ENCODE data around the gene RIT1.
"Not testable (repeated sequence)": the region's sequence is repeated elsewhere in the genome, so short reads cannot be mapped to it uniquely, and the experiment has no call there.

The RIT1 gene

DNA sequence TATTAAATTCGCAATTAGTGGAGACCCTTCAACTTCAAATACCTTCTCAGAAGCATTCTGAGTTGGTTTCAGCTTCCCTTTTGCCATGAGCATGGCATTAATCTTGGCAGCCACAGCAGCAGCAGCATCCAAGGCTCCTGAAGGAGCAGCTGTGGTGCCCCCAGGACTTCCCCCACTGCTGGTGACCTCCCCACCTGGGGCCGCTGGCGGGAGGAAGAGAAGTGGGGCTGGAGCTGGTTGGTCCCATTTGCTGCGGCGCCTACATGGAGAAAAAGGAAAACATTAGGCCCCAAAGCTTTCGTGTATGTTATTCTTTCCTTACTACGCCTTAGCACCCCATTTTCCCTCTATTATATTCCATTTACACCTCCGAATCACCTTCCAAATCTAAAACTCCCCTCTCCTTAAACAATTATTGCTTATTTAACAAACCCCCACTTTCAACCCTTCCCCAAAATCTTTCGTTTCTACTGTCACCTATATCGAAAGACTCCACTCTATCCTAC is 22.5 kb upstream of the RIT1 start:
- DNase-seq: no peak

DNA sequence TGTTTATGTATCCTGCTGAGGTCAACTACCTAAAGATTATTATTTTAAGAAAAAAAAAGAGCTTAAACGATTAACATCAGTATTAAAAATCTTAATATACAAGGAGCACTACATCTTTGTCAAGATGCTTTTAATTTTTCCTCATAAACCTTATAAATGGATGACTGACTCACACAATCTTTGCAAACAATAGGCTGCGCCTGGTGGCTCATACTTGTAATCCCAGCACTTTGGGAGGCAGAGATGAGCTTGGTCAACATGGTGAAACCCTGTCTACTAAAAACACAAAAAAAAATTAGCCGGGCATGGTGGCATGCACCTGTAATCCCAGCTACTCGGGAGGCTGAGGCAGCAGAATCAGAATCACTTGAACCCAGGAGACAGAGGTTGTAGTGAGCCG is 21.3 kb upstream of the RIT1 start:
- DNase-seq: no peak

DNA sequence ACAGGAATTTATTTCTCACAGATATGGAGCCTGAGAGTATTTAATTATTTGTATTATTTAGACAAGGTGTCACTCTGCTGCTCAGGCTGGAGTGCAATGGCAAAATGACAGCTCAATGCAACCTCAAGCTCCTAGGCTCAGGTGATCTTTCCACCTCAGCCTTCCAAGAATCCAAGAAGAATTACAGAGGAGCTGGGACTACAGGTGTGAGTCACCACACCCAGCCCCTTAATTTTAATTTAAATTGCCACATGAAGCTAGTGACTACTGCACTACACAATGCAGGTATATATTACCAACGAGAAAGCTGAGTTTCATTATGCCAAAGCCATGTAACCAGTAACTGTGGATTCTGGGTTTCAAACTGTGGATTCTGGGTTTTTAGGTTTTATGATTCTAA is 20.9 kb upstream of the RIT1 start:
- no peak for DNase-seq

DNA sequence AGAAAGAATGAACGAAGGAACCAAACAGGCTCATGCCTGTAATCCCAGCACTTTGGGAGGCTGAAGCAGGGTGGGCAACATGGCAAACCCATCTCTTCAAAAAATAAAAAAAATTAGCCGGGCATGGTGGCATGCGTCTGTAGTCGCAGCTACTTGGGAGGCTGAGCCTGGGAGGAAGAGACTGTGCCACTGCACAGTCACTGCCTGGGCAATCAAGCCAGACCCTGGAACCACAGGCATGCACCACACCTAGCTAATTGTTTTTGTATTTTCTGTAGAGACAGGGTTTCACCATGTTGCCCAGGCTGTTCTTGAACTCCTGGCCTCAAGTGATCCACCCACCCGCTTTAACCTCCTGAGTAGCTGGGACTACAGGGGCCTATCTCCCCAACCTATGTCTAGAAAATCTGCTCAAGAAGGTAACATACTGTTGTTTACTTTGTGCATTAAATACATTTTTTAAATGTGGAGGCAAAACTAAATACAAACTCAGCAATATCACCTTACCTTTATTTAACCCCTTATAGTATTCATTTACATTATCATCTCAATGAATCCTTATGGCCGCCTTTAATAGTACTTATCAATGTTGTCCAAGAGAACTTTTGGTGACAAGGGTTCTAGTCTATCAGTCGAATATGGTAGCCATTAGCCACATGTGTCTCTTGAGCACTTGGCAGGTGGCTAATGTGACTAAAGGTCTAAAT is 20.3 kb upstream of the RIT1 start:
- no peak for DNase-seq

DNA sequence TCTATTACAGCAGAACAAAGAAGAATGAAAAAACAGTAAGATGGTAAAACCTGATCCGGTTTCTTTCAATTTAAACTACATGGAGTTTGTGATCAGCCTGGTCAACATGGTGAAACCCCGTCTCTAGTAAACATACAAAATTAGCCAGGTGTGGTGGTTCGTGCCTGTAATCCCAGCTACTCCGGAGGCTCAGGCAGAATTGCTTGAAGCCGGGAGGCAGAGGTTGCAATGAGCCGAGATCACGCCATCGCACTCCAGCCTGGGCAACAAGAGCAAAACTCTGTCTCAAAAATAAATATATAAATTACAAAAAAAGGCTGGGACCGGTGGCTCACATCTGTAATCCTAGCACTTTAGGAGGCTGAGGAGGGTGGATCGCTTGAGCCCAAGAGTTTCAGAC is 19.6 kb upstream of the RIT1 start:
- DNase-seq: not testable (repeated sequence)

DNA sequence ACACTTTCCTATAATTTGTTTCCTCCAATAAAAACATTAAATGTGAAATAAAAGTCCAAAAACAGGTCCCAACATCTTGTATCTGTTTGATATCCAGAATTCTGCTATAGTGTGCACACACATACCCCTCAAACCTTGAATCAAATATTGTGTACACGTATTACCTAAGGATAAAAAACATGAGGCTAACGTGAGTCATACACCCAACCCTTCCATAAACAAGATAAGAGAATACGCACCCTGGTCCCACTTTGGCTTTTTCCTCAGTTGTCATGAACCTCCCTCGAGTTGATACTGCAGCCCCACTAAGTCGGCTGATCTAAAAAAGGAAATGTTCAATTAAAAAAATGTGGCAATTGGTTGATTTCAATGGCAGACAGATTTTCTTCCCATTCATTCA is 17.9 kb upstream of the RIT1 start:
- no peak for DNase-seq

DNA sequence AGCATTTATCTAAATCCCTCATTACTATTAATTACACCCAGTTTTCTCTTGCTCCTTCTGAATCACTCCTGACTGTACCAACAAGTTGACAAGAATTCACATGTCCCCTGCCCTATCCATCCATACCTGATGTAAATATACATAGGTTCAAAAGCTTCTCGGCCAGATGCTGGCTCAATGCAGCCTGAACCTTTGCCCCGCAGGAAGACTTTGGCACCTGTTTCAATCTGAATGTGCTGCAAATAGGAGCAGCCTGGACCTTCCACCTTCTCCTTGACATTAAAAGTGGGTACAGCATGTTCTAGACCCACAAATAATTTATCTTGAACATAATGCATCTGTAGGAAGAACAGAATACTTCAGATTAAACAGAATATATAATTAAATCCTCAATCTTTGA is 14.4 kb upstream of the RIT1 start:
- DNase-seq: no peak

DNA sequence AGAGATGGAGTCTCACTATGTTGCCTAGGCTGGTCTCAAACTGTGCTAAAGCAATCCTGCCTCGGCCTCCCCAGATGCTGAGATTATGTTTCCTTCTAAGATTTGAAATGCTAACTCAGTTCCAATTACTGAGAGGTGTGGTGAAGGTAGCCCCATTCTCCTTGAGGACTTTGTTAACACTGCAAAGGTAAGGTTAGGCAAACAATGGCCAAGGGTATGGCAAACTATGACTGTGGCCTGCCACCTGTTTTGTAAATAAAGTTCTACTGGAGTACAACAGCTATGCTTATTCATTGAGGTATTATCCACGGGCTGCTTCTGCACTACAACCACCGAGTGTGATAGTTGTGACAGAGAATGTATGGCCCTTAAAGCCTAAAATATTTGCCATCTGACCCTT is 9.6 kb upstream of the RIT1 start:
- DNase-seq: no peak

DNA sequence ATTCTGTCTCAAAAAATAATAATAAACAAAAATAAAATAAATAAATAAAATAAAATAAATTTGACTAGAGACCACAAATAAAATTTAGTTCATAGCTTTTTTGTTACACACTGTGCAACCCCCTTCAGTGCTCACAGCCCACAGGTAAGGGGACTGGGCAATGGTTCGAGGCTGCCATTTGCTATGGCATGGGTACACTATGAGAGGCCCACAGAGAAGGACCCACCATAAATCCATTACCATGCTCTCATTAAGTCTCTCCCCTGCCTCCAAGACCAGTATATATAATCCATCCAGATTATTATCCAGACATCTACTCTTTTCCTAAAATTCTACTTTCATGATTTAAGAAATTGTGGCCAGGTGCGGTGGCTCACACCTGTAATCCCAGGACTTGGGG is 8.7 kb upstream of the RIT1 start:
- DNase-seq: no peak

DNA sequence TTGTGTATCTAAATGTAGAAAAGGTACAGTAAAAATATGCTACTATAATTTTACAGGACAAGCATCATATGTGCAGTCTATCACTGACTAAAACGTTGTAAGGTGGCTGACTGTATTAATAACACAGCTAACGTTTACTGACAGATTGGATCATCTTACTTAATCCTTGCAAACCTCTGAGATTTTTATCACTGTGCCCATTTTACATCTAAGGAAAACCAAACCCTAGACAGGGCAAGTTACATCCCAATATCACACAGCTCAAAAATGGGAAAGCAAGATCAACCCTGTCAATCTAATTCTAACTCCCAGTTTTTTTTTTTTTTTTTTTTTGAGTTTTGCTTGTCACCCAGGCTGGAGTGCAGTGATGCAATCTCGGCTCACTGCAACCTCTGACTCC is 7.5 kb upstream of the RIT1 start:
- DNase-seq: no peak

DNA sequence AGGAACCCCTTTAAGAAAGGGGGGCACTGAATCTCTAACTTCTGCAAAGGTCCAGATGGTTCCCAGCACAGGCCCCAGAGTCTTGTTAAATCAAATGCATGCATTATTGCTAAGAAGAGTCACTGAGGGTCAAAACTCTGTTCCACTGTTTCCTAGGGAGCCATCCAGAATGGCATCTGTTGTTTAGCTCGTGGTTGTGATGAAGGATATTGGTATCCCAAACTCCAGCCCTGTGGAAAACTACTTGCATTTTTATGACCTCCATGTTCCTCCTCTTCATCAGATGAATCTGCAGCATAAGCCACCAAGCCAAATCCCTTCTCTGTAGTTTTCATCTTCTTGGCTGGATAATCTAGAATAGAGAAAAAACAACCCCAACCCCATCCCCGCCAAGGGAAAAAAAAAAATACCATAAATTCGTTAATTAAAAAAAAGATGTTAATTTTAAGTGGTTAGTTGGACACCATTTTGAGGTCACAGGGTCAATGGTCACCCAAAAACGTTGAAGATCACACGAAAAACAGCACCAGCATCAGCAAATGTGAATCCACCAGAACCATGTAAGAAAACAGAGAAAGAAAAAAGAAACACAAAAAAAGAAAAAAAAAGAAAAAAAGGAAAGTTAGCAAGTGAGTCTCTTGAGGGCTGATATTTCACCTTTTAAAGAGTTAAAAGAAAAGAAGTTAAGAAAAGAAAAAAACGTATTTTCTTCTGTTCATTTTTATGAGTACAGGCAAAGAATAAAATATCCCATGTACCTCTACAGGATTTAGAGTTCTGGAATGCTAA is 3.0 kb upstream of the RIT1 start:
- peak; percentile 39 for DNase-seq

DNA sequence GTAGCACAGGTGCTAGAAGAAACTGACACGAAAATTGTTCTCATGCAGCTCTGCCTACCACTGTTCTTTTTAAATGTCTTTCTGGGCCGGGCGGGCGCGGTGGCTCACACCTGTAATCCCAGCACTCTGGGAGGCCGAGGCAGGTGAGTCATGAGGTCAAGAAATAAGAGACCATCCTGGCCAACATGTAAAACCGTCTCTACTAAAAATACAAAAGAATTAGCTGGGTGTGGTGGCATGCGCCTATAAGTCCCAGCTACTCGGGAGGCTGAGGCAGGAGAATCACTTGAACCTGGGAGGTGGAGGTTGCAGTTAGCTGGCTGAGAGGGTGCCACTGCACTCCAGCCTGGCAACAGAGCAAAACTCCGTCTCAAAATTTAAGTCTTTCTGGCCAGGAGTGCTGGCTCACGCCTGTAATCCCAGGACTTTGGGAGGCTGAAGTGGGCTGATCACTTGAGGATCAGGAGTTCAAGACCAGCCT is 947 bp upstream of the RIT1 start:
- no peak for DNase-seq

DNA sequence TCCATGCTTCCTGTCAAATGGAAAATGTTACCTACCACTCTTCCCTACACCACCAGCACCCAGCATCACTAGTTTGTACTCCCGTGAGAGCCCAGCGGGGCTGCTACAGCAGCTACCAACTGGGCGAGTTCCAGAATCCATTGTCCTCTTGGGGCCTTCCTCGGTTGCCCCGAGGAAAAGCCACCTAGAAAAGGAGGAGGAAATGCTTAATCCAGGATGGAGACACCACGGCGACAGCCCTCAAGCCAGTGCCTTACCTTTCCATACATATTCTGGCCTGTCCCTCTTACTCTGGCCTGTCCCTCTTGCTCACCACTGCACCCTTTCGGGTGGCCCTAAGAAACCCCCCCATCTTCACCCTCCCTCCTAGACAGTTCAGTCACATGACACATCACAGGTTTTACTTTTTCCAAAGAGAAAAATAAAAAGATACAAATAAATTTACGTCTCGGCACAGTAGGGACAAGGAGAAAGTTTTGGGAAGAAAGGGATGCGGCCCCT is 478 bp downstream of the RIT1 start:
- DNase-seq: peak; percentile 40

DNA sequence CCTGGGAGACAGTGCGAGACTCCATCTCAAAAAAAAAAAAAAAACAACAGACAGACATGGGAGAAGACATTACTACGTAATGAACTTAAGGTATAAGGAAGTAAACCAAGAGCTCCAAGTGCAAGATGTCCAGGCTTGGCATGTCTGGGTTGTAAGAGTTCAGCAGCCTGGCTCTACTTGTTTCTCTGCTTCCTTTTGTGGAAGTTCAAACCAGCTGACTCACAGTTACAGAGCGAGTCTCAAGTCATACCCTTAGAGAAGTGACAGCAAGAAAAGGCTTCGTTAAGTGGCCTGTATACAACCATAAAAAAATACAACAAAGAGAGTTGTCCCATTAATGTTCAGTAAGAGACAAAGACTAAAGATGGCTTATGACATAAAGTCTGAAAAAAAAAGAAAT is 1.3 kb downstream of the RIT1 start:
- peak; percentile 27 for DNase-seq

DNA sequence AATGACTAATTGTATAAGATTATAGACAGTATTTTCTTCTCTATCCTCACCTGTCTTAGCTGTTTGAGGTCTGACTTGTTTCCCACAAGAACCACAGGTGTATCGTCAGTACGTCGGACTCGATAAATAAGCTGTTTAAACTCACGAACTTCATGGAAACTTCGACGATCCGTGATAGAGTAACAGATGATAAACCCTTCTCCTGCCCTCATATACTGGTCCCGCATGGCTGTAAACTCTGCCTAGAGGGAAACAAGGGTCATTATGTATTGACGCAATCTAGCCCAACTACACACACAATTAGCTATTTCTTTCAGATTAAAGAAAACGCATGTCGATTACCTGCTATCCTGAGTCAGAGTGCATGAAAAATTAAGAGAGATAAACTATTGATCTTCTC is 6.9 kb downstream of the RIT1 start:
- DNase-seq: no peak

DNA sequence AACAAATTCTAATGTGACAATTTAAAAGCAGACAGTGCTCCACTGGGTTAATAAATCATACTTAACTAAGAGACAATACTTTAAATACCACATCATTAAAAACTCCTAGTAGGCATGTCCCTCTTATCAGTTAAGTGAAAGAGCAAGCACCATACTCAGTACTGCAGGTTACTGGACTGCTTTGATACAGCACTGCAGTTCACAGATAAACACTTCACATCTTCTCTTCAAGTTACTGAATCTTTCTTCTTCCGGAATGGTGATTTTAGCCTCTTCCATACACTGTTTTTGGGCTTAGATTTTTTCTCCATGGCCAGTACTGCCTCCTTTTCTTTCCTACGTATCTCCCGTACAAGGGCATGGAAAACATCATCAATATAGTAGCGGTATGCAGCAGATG is 11.0 kb downstream of the RIT1 start:
- no peak for DNase-seq

DNA sequence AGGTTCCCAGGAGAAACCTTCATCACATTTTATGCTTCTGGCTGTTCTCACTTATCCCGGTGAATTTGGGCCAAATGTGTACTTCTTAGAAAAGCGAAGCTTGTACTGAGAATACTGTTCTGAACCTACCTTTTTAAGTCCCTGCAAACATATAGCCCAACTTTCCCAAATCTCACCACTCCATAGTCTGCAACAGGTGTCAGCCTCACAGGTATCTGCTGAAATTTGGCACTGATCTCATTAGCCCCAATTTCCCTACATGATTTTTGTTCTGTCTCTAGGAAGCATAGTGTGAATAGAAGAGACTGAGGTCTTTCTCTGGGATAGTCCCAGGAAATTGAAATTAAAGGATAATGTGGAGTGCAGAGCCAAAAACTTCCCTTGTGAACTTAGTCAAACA is 11.5 kb downstream of the RIT1 start:
- DNase-seq: no peak

DNA sequence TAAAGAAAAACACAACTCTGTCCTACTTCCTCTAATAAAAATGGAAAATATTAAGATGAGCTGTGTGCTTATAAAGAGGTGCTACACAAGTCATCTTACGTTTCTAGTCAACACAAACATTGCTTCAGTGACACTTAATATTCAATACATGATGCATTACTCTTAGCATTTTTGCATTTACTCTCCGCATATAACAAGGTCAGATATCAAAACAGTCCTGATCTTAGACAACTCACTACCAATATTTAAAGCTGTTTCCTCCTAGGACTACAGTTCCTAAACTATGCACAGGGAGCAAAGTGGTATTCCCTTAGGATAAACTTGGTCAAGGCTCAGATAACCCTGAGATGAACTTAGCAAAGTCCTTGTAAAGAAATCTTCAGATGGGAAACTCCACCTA is 12.3 kb downstream of the RIT1 start:
- DNase-seq: no peak

DNA sequence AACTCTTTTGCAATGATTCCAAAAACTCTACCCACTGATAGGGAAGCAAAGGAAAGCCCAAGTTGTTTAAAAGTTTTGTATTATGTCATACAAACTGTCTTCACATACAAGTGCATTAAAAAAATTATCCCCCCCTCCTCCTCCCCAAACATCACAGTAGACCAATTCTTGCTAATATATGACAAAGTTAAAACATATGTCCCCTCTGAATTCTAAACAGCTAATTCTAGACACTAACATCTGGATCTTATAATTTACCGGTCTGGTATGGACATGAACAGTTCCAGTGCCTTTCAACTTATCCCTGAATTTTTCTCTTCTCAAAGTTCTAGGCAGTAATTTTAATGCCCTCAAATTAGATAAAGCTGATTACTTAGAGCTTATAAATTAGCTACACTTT is 13.4 kb downstream of the RIT1 start:
- peak; percentile 34 for DNase-seq

DNA sequence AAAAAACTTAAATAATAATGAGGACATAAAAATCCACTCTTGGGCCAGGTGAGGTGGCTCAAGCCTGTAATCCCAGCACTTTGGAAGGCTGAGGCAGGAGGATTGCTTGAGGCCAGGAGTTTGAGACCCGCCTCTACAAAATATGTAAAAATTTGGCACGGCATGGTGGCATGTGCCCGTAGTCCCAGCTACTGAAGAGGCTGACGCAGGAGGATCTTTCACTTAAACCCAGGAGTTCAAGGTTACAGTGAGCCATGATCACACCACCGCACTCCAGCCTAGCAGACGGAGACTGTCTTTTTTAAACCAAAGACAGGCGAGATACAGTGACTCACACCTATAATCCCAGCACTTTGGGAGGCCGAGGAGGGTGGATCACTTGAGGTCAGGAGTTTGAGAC is 14.7 kb downstream of the RIT1 start:
- not testable (repeated sequence) for DNase-seq

DNA sequence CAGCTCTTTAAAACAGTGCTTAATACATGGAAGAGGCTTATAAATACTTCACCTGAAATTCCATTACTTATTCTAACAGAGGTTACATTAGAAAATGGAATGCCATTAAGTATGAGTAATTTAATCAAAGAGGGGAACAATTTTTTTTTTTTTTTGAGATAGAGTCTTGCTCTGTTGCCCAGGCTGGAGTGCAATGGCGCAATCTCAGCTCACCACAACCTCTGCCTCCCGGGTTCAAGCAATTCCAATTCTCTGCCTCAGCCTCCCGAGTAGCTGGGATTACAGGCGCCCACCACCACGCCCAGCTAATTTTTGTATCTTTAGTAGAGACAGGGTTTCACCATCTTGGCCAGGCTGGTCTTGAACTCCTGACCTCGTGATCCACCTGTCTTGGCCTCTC is 15.5 kb downstream of the RIT1 start:
- DNase-seq: not testable (repeated sequence)

DNA sequence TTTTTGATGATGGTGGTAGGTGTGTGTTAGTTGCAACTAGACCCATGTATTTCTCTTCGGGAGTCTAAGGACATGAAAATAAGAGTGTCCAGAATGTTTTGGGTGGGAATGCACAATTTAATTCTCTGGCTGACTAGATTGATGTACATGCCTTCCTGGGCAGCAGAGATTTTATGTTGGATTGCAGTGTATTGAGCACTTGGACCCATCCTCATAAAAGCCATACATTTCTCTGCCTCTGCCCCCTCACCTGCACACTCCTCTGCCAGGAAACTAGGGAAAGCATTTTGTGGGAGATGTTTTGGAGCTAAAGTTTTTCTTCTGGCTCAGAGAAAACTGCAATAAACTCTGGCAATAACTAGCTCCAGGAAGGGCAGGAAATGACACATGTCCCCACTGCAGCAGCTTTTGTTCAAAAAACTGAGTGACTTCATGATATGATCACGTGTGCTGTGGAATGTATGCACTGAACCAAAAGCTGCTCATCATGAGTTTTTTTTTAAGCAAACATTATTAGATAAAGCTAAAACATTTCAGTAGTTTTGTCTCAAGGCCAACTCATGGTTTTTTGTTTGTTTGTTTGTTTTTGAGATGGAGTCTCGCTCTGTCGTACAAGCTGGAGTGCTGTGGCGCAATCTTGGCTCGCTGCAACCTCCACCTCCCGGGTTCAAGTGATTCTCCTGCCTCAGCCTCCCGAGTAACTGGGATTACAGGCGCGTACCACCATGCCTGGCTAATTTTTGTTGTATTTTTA is 17.6 kb downstream of the RIT1 start:
- DNase-seq: peak; percentile 90

DNA sequence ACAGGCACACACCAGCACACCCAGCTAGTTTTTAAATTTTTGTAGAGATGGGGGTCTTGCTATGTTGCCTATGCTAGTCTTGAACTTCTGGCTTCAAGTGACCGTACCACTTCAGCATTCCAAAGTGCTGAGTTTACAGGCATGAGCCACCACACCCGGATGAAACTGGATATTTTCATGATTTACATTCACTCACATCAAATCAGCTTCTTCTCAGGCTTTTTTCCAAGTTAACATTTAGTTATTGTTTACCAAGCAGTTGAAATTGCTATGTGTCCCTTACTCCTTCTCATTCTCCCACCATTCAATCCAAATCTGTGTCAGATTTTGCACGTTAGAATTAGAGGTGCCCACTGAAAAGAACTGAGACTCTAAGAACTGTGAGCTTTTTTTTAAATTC is 18.4 kb downstream of the RIT1 start:
- peak; percentile 83 for DNase-seq

Measured in fibroblast of skin of scalp (primary cell).